Activated T-cell treated with anti-CD3 and anti-CD28 coated beads, Interleukin-2, amount 50 U/mL, for 4 hours (primary cell): ENCODE data around the gene CD7. TPM values are rescaled to one million over a fixed set of nuclear protein-coding genes. Genes with fewer than 3 reads are reported as not detected.

Source experiments
- ATAC-seq, 2 donors: fragments of 200-7000 bp; cut with Tn5 transposase; one replicate each; pipeline ENCODE4 v1.10.0; 2021
- DNase-seq: peaks from one replicate; pipeline ENCODE4 v3.0.0-alpha.2; 2020
- H3K27me3 Mint-ChIP-seq: one replicate; pipeline ENCODE4 v1.8.0; 2021; ENCODE audit warnings: low read depth, mixed read lengths
- H3K36me3 Mint-ChIP-seq: one replicate; pipeline ENCODE4 v1.8.0; 2022; ENCODE audit warnings: mixed read lengths; ENCODE audit not compliant: insufficient read depth
- H3K4me1 Mint-ChIP-seq: one replicate; pipeline ENCODE4 v1.8.0; 2021; ENCODE audit warnings: low read depth, mixed read lengths
- H3K4me3 Mint-ChIP-seq: one replicate; pipeline ENCODE4 v1.8.0; 2021; ENCODE audit warnings: mild to moderate bottlenecking, moderate library complexity, mixed read lengths
- H3K9me3 Mint-ChIP-seq: one replicate; pipeline ENCODE4 v1.8.0; 2021; ENCODE audit warnings: mixed read lengths
- total RNA-seq, 3 donors: library from RNA; stranded (reverse); gene quantifications; one replicate each; pipeline ENCODE4 v1.2.1, GENCODE V29; 2021

The CD7 gene
- total RNA-seq, 3 donors from 2014 or later: 256 to 382 (median 364) TPM

GRCh38 chr17:82327289-82327688 is 9.9 kb upstream of the CD7 start:
- H3K27me3 Mint-ChIP-seq: no peaks in the 10 kb centered on the region
- H3K9me3 Mint-ChIP-seq: no peaks in the 10 kb centered on the region
- no peak for ATAC-seq
- H3K4me1 Mint-ChIP-seq: peaks cover 18% of the 10 kb centered on the region
- DNase-seq: no peak
- H3K4me3 Mint-ChIP-seq: no peak overlapping the region
- H3K36me3 Mint-ChIP-seq: no peaks in the 10 kb centered on the region

- no peaks in the 10 kb centered on the region for H3K27me3 Mint-ChIP-seq
- H3K4me1 Mint-ChIP-seq: peaks cover 22% of the 10 kb centered on the region
- no peaks in the 10 kb centered on the region for H3K36me3 Mint-ChIP-seq
- ATAC-seq: no peak
- no peak overlapping the region for H3K4me3 Mint-ChIP-seq
- DNase-seq: no peak
- H3K9me3 Mint-ChIP-seq: no peaks in the 10 kb centered on the region
Observed at GRCh38 chr17:82325286-82326180, 8.1 kb upstream of the CD7 start.

- no peak for ATAC-seq
Observed at GRCh38 chr17:82324566-82325285, 7.3 kb upstream of the CD7 start.

GRCh38 chr17:82323514-82324234 is 6.3 kb upstream of the CD7 start:
- no peaks in the 10 kb centered on the region for H3K27me3 Mint-ChIP-seq
- no peaks in the 10 kb centered on the region for H3K9me3 Mint-ChIP-seq
- no peaks in the 10 kb centered on the region for H3K36me3 Mint-ChIP-seq
- H3K4me1 Mint-ChIP-seq: peaks cover 22% of the 10 kb centered on the region
- peak overlapping the region; percentile 56 for H3K4me3 Mint-ChIP-seq
- DNase-seq (no peak), ATAC-seq (no peak)

More at GRCh38 chr17:82324566-82325285, 7.3 kb upstream of the CD7 start:
- Mint-ChIP-seq H3K36me3 (no peaks in the 10 kb centered on the region), H3K4me3 (peak overlapping the region; percentile 43), H3K27me3 (no peaks in the 10 kb centered on the region), H3K9me3 (no peaks in the 10 kb centered on the region), H3K4me1 (peaks cover 22% of the 10 kb centered on the region)
- no peak for DNase-seq

- Mint-ChIP-seq H3K4me1 (peaks cover 22% of the 10 kb centered on the region), H3K9me3 (no peaks in the 10 kb centered on the region), H3K27me3 (no peaks in the 10 kb centered on the region), H3K4me3 (peak overlapping the region; percentile 80), H3K36me3 (no peaks in the 10 kb centered on the region)
- DNase-seq (no peak), ATAC-seq (no peak)
Observed at GRCh38 chr17:82322526-82323453, 5.4 kb upstream of the CD7 start.

GRCh38 chr17:82321947-82322466 is 4.6 kb upstream of the CD7 start:
- no peak for ATAC-seq
- no peak for DNase-seq

GRCh38 chr17:82320956-82321927 is 3.8 kb upstream of the CD7 start:
- no peaks in the 10 kb centered on the region for H3K27me3 Mint-ChIP-seq
- H3K36me3 Mint-ChIP-seq: no peaks in the 10 kb centered on the region
- peak; percentile 59 to 62 for ATAC-seq
- peak; percentile 85 for DNase-seq
- peak overlapping the region; percentile 80 for H3K4me3 Mint-ChIP-seq
- peaks cover 22% of the 10 kb centered on the region for H3K4me1 Mint-ChIP-seq
- H3K9me3 Mint-ChIP-seq: no peaks in the 10 kb centered on the region

More at GRCh38 chr17:82321947-82322466, 4.6 kb upstream of the CD7 start:
- Mint-ChIP-seq H3K36me3 (no peaks in the 10 kb centered on the region), H3K9me3 (no peaks in the 10 kb centered on the region), H3K4me1 (peaks cover 22% of the 10 kb centered on the region), H3K4me3 (peak overlapping the region; percentile 80), H3K27me3 (no peaks in the 10 kb centered on the region)

GRCh38 chr17:82320140-82320840 is 2.9 kb upstream of the CD7 start:
- peaks cover 2% of the 10 kb centered on the region for H3K27me3 Mint-ChIP-seq

GRCh38 chr17:82319619-82320062 is 2.2 kb upstream of the CD7 start:
- peaks cover 26% of the 10 kb centered on the region for H3K4me1 Mint-ChIP-seq
- H3K27me3 Mint-ChIP-seq: peaks cover 2% of the 10 kb centered on the region
- H3K9me3 Mint-ChIP-seq: no peaks in the 10 kb centered on the region
- H3K36me3 Mint-ChIP-seq: peaks cover 5% of the 10 kb centered on the region
- DNase-seq (no peak), ATAC-seq (no peak)
- no peak overlapping the region for H3K4me3 Mint-ChIP-seq

More at GRCh38 chr17:82320140-82320840, 2.9 kb upstream of the CD7 start:
- Mint-ChIP-seq H3K36me3 (peaks cover 5% of the 10 kb centered on the region), H3K9me3 (no peaks in the 10 kb centered on the region), H3K4me1 (peaks cover 30% of the 10 kb centered on the region), H3K4me3 (peak overlapping the region; percentile 38)
- DNase-seq (no peak), ATAC-seq (no peak)

GRCh38 chr17:82318772-82319606 is 1.6 kb upstream of the CD7 start:
- H3K4me3 Mint-ChIP-seq: no peak overlapping the region
- peaks cover 6% of the 10 kb centered on the region for H3K36me3 Mint-ChIP-seq
- peaks cover 24% of the 10 kb centered on the region for H3K4me1 Mint-ChIP-seq
- ATAC-seq (no peak), DNase-seq (no peak)
- no peaks in the 10 kb centered on the region for H3K9me3 Mint-ChIP-seq
- peaks cover 2% of the 10 kb centered on the region for H3K27me3 Mint-ChIP-seq

GRCh38 chr17:82318169-82318498 is 726 bp upstream of the CD7 start:
- H3K27me3 Mint-ChIP-seq: peaks cover 2% of the 10 kb centered on the region
- DNase-seq (no peak), ATAC-seq (no peak)
- no peaks in the 10 kb centered on the region for H3K9me3 Mint-ChIP-seq
- H3K36me3 Mint-ChIP-seq: peaks cover 13% of the 10 kb centered on the region
- H3K4me1 Mint-ChIP-seq: peaks cover 21% of the 10 kb centered on the region
- H3K4me3 Mint-ChIP-seq: no peak overlapping the region
